Measurements from ENCODE around the gene SATB1.

SATB1 gene

DNA sequence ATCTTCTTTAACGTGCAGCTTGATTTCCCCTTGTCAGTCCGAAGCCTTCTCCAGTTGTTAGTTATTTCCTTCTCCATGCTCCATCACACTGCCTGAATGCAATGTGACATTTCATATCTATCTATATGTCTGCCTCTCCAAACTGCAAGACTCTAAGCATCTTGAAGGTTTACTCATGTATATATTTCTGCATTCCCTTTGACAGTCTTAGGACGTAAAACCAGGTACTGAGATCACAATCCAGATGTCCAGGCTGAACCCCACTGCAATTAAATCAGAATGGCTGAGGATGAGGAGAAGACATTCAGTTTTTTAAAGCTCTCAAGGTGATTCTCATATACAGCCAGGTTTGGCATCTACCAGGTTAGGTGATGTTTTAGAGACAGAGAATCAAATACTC lies 6.1 kb upstream of the SATB1 start:
- DNase-seq (ENCODE audit: low spot score) = no peak

DNA sequence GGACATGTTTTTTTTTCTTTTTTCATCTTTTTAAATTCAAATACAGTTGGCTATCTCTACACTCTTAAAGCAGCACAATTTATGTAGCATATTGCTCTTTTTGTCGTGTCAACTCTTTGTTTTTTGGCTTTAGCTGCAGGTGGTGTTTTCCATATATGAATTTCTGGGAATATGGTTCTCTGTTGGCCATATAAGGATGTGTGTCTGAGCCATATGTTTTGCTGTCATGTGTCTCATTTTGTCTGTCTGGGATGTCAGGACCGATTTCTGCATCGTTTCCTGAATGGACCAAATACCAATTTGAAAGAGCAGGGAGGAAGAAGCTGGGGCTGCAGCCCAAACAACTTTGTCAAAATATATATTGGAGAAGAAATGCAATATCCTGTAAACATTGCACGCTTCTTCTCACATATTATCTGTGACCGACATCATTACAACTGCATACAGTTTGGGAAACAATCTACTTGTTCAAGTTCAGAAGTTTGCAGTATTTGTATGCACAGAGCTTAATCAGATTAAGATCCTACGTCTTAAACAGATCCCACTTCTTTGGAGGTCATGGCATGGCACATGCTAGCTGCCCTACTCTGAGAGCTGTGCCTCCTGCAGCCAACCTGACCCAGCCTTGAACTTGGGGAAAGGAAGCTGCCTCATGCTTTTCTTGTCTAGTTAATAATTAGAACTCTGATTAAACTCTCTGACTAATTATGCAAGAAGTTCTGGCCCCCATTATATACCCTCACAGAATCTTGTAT lies 4.0 kb upstream of the SATB1 start:
- DNase-seq (ENCODE audit: low spot score) = no peak

DNA sequence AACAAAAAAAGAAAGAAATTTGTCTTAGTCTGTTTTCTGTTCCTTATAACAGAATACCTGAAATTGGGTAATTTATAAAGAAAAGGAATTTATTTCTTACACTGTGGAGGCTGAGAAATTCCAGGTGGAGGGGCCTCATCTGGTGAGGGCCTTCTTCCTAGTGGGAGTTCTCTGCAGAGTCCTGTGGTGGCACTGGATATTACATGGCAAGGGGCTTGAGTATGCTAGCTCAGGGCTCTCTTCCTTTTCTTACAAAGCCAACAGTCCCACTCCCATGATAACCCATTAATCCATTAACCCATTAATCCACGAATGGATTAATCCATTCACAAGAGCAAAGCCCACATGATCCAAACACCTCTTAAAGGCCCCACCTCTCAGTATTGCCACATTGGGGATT lies 2.9 kb upstream of the SATB1 start:
- DNase-seq (ENCODE audit: low spot score) = no peak

DNA sequence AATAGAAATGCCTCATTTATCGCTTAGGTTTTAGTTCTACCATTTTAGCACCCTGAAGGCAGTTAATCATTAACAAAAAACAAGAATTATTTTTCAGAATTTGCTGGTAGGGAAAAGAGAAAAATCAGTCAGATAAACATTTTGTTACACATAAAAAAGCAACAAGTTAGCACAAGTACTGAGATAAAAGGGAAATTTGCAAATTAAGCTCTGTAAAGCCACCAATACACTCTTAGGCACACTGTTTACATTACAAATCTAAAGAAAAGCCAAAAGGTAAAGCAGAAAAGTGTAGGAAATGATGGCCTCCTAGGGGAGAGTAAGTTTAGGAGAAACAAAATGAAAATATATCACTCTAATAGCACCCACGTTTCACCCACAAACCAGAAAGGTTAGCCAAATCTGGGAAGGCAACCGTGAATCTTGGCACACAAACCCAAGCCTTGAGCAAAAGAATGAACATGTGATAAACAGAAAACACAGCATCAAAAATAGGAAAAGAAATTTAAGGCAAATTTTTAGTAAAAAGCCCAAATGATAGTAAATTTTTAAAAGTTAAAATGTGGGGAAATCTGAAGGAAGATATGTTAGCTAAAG lies 1.6 kb upstream of the SATB1 start:
- DNase-seq (ENCODE audit: low spot score) = no peak

DNA sequence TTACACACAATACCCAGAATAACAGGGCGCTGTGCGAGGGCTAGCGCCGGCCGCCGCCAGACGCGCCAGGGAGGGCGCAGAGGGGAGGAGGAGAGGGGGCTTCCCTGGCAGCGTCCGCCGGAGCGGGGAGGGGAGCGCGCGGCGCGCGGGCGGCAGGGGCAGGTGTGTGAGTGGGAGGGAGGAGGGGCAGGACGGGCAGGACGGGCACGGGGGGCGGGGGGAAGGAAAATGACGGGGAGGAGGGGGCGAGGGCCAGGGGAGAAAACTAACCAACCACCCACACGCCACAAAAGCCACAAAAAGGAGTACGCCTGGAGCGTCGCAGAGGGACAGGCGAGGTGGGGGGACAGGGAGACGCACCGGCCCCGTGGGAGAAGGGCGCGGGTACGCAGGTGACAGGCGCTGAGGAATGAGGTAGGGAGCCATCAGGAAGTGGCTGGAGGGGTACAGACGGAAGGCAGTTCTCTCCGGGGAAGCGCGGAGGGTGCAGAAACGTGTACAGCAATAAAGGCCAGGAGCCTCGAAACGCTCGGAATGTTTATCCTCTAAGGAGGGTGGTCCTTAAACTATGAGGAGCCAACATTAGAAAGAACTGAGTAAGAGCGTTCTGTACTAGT lies 610 bp upstream of the SATB1 start:
- DNase-seq (ENCODE audit: low spot score) = no peak

DNA sequence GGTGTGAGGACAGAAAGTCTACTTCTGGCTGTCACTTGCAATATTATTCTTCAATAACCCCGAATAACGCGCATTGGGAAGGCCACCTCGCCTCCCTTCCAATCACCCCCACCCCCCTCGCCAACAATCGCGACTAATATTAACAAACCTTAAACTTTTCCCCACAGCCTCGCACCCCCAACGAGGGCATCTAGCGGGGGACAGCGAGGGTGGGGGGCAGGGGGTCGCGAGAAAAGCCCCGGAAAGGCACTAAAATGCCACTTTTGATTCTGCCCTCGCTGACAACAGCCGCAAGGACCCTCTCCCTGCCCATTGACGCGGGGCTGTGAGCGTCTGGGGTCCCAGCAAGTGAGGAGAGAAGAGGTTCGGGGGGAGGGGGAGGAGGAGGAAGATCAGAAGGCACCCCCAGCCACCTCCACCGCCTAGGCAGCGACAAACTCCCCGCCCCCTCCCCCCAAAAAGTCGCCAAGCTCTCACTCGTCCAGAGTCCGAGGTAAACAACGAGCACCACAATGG lies 868 bp downstream of the SATB1 start:
- DNase-seq (ENCODE audit: low spot score) = no peak

DNA sequence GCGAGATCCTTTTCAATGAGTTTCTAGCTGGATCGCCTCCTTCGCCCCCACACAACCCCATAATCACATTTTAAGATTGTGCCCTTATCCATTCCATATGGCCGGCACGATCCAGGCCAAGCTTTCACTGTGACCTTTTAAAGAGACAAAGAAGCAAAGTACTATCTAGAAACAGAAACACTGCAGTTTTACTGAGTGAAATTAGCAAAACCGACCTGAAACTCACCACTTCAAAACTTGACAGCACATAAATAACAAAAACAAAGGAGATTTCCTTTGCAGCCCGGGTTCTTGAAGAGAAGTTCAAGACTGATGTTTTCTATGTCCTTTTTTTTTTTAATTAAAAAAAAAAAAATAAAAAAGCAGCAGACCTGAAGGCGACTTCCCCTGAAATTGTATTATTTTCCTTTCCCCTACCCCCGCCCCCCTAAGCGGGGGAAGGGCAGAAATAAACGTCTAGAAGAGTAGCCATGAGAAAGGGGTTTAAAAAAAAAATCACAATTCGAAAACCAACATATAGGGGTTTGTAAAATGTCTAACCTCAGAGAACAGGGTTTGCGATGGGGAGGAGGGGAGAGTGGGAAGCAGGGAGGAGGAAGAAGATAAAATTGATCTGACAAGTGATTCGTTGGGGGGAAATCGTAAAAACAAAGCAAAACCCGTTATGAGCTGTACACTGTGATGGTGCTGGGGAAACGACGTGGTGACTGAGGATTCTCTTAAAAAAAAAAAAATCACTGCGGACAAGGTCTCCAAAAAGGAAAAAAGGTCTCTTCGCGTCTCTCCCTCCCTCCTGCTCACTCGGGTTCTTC lies 1.5 kb downstream of the SATB1 start:
- peak; percentile 51 for DNase-seq (ENCODE audit: low spot score)

DNA sequence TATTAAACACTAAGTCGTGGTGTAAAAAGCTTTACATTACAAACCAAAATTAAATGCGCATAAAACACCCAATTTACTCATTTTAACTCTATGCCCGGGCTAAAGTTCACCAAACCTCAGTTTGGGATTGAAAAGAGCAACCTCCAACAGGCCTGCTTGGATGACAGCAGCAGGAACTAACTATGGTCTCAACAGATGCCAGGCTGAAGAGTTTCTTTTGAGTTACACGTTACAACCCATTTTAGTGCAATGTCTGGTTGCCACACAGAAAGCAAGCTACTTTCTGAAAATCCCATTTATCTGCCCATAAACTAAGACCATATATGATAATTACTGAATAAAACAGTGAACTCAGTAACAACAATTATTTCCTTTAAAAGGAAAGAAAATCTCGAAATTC lies 2.2 kb downstream of the SATB1 start:
- no peak for DNase-seq (ENCODE audit: low spot score)

DNA sequence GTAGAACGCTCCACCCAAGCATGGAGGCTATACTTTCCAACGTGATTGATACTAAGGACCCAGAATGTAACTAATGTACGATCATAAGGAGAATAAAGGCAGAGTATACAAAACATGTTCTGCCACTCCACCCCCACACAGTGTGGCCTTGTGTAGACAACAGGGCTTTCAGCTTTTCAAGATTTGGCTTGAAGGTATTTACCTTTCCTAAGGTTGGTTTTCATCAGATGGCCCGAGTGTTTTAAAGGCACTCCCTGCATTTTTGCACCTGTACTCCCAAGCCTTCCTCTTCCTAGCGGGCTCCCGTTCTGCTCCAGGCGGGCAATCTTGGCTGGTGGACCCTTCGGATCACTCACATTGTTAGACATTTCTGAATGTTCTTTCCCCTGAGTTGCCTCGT lies 4.6 kb downstream of the SATB1 start:
- no peak for DNase-seq (ENCODE audit: low spot score)

DNA sequence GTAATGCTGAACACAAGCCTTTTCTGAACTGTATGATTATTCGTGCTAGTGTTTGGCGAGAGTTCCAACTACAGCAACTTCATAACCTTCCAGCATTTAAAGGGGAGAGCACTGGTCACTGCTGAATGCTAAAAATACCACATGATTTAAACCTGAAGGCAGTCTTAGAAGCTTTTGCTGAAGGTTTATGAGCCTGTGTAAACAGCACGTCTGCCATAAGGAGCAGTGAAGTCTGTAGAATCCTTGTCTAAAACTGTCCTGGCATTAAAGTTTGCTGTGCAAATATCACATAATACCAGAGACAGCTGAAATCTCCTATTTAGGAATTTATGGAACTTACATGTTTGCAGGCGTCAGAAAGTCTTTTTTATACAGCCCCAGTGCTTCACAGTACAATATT lies 5.9 kb downstream of the SATB1 start:
- DNase-seq (ENCODE audit: low spot score) = no peak

DNA sequence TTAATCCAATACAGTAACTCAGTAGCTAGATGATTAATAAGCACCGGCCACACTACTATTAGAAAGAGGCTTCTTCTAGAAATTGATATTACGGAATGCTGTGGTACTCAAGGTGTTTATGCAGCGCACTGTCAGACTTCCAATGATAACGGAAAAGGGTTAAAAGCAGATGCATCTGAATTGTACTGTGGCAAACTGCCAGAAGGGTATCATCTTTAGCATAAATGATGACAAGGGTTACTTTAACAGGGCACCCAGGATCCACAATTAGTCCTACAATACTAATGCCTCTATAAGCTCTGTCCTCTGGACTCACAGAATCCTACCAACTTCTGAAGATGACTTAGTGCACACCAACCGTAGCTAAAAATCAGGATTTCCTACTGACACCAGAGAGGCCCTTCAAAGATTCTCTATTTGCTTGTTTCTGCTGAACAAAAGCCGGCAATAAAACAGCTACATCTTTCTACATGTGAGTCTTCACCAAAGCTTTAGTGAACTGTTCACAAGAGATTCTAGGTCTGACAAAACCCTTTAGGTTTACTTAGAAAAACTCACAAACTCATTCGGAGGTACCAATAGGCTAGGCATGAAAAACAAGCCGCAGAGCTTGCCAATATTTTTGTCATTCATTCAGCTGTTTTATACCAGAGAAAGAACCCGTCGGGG lies 7.1 kb downstream of the SATB1 start:
- no peak for DNase-seq (ENCODE audit: low spot score)

DNA sequence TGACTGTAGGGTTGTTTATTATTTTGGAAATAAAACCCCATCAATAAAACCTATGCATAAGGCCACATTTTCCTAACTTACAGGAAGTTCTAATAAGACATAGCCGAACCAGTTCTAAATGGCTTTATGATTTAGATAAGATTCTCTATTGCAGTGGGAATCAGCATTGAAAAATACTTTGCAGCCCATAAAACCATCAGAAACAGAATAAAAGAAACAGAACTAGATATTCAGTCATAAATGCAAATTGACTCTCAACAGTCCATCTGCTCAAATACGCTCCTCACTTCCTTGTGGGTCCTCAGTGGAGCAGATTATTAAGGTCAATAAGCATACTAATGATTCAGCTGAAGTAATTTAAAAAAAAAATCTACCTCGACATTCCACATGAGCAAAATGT lies 8.8 kb downstream of the SATB1 start:
- DNase-seq (ENCODE audit: low spot score) = no peak

DNA sequence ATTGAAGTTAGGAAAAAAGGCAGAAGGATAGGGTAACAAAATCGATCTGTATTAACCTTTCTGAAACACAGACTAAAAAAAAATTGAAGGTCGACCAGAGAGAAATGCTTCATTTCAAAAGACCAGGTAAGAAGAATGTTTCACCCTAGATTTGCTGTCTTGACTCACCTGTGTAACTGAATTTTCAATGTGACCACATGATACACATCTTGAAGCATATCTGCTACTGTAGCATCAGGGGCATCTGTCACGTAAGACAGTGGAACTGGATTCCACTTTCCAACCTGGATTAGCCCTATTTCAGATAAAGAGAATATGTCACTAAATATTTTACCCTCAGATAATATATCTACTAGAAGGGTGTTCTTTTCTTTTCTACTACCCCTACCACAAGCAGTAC lies 9.3 kb downstream of the SATB1 start:
- DNase-seq (ENCODE audit: low spot score) = no peak

DNA sequence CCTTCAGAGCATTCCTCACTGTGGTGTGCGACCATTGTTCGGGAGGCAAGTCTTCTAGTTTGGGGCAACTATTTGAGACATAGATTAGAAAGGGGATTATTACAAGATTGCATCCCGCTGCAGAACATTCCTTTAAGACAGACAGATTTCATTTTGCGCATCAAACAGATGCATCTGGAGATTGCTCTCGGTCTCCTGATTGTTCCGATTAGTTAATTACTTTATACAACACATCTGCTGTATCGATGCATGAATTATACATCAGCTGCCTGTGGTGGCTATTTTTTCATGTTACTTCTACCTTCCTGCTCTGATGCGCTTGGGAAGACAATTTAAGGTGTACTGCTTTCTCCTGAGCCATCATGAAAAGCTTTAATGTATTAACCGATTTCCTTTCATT lies 10.0 kb downstream of the SATB1 start:
- DNase-seq (ENCODE audit: low spot score) = no peak

DNA sequence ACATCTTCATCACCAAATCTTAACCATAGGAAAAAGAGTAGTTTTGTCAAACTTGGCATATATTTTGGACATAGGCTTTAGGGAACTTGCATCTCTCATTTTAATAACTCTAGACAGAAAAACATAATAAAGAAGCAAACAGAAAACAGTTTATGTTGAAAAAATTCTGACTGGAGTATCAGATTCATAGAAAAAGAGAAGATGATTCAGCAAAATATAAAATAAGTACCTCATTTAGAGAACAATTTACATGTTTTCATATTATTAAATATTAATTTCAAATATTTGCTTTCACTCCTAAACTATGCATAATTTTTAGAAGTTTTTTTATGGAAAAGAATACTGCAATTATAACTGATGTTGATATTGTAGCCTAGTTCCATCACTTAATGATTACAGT lies 12.5 kb downstream of the SATB1 start:
- no peak for DNase-seq (ENCODE audit: low spot score)

DNA sequence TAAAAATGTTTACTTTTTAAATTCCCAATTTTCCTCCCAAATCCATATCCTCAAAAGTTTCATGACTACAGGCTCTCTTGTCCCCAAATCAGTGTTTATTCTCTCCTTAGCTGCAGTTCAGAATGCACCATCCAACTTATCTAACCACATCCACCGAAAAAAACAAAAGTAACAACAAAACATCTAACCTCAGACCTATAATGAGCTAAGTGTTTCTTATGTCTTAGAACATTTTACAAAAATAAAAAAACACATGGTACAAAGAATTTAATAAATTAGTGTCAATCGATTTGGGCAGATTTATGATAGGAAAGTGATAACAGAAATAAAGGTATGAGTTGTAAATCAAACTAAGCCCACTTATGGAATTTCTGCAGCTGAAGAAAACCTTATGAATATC lies 13.6 kb downstream of the SATB1 start:
- DNase-seq (ENCODE audit: low spot score) = no peak

DNA sequence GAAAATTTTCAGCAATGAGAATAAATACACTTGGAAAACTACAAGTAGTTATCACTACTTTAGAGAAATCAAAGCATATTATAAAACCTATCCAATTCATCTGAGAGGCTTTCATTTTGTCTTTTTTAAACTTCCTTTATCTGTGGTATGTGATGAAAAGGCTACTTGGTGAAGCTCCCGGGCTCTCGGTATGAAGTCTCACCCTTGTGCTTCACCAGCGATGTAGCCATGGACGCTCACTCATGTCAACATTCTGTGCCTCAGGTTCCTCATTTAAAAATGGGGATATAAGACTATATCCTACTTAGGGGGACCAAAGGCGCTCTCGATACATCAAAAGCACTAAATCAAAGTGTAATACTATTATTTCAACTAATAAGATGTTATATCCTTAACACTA lies 14.9 kb downstream of the SATB1 start:
- DNase-seq (ENCODE audit: low spot score) = no peak

DNA sequence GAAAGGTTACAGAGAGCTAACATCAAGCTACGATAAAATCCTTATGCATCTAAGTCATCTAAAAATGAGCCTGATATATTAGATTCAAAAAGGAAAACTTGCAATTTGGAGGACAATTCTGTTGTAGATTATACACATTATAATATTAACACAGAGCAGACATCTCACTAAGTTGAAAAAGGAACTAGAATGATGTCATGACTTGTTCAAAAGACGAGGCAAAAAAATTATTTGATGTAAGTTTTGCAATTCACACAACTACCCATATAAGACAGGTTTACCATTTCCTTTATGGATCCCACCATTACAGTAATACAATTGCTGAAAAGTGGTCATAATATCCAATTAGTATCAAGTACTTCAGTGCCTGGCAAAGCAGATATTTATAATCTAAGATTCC lies 15.9 kb downstream of the SATB1 start:
- DNase-seq (ENCODE audit: low spot score) = no peak

DNA sequence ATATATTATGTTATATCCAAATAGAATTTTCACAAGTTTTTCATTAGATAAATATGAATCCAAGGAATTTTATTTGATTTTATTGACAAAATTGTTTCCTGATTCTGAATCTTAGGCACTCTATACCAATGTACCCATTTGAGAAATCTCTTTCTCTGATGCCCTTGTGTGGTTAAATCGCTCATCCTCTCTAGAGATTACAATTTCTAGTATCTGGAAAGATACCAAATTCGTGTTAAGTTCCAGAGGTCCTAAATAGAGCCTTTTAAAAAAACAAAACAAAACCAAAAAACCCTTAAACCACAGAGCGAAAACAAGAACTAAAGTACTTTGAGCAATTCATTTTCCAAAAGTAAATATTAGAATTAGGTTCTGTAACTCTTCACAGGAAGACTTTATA lies 20.0 kb downstream of the SATB1 start:
- no peak for DNase-seq (ENCODE audit: low spot score)

DNA sequence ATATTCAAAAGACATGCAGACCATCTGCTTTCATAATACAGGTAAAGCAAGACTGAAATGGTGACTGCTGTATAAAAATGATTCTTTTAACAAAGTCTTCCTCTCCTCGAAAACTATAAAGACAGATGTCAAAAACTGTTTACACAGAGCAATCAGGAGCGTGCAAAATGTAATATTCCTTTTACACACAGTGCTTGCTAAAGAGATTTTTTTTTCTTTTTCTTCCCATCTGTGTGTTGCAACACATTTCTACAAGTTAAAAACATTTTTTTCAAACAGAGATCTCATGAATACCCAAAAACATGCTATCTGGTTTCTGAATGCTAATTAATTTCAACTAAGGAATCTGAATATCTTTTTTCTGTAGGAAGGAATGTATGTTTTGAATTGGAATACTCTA lies 22.1 kb downstream of the SATB1 start:
- no peak for DNase-seq (ENCODE audit: low spot score)

DNA sequence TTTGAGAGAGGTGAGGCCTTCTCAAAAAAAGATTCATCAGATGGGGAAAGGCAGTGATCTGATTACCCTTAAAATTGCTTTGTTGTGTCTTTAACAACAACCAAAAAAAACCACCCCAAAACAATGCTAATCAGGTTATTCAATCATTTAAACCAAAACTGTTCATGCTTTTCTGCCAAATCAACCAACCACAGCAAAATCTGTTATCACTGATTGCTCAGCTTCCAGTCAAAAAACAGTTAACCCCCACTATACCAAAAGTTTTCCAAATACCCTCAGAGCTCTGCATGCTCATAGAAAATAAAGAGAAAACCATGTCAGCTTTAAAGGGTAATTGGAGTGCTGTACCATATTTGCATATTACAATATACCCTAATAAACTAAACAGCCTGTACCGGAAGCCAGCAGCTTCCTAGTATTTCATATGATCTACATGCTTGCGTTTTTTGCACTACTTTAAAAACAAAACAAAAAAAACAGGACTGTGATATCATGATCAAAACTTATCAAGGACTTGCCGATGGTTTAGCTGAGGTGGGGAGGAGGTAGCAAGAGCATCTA lies 22.8 kb downstream of the SATB1 start:
- DNase-seq (ENCODE audit: low spot score) = no peak

Data from AG08395 (cell line).